Hepatocyte (in vitro differentiated cells): Measurements from ENCODE around the gene MIPOL1. TPM values are rescaled to one million over a fixed set of nuclear protein-coding genes. Genes with fewer than 3 reads are reported as not detected.
"Not testable (repeated sequence)": the region's sequence is repeated elsewhere in the genome, so short reads cannot be mapped to it uniquely, and the experiment has no call there.

Source experiments
- DNase-seq: peaks from one replicate; pipeline ENCODE4 v3.0.0-alpha.2; 2016; ENCODE audit warnings: low spot score
- H2AFZ ChIP-seq: fragments of 200-600 bp; sonication (generic); 2 replicates; pipeline ENCODE4 v1.6.0; 2016; ENCODE audit warnings: antibody characterized with exemption, mild to moderate bottlenecking
- H3K27ac ChIP-seq: fragments of 200-600 bp; sonication (generic); 2 replicates; pipeline ENCODE4 v1.5.1; 2016; ENCODE audit warnings: mild to moderate bottlenecking
- H3K27me3 ChIP-seq: fragments of 200-600 bp; sonication (generic); 2 replicates; pipeline ENCODE4 v1.6.1; 2016
- H3K36me3 ChIP-seq: fragments of 200-600 bp; sonication (generic); replicated peaks from 2 replicates; pipeline ENCODE4 v1.5.1; 2016; ENCODE audit warnings: low read depth; ENCODE audit not compliant: insufficient read depth
- H3K4me1 ChIP-seq: fragments of 200-600 bp; sonication (generic); 2 replicates; pipeline ENCODE4 v1.5.1; 2016; ENCODE audit warnings: mild to moderate bottlenecking, moderate library complexity; ENCODE audit not compliant: insufficient read depth
- H3K4me2 ChIP-seq: fragments of 200-600 bp; sonication (generic); 2 replicates; pipeline ENCODE4 v1.6.0; 2016
- H3K4me3 ChIP-seq: fragments of 200-600 bp; sonication (generic); 2 replicates; pipeline ENCODE4 v1.5.1; 2016; ENCODE audit warnings: mild to moderate bottlenecking
- H3K79me2 ChIP-seq: fragments of 200-600 bp; sonication (generic); 2 replicates; pipeline ENCODE4 v1.6.0; 2017; ENCODE audit warnings: mild to moderate bottlenecking
- H3K9me2 ChIP-seq: fragments of 200-600 bp; sonication (generic); replicated peaks from 2 replicates; pipeline ENCODE4 v1.6.0; 2017; ENCODE audit warnings: mild to moderate bottlenecking; ENCODE audit not compliant: insufficient read depth
- H3K9me3 ChIP-seq: fragments of 200-600 bp; sonication (generic); 2 replicates; pipeline ENCODE4 v1.5.1; 2016; ENCODE audit warnings: low read depth, mild to moderate bottlenecking
- H4K20me1 ChIP-seq: fragments of 200-600 bp; sonication (generic); 2 replicates; pipeline ENCODE4 v1.6.0; 2016; ENCODE audit warnings: mild to moderate bottlenecking; ENCODE audit not compliant: insufficient read depth, poor library complexity, severe bottlenecking
- EZH2 ChIP-seq: fragments of 200-600 bp; sonication (generic); IDR thresholded peaks from 2 replicates; pipeline ENCODE4 v1.6.1; 2016; ENCODE audit warnings: antibody characterized with exemption, mild to moderate bottlenecking, borderline replicate concordance
- EZH2phosphoT487 ChIP-seq: fragments of 200-600 bp; sonication (generic); IDR thresholded peaks from one replicate; pipeline ENCODE4 v1.6.1; 2018; ENCODE audit warnings: antibody characterized with exemption, mild to moderate bottlenecking, low read depth, moderate library complexity; ENCODE audit not compliant: unreplicated experiment, severe bottlenecking
- WGBS: methylation state at CpG from one replicate; pipeline ENCODE4 v1.1.6; 2016; ENCODE audit warnings: low lambda C conversion rate; ENCODE audit errors: missing lambda C conversion rate; 5-methylcytosine and 5-hydroxymethylcytosine counted together
- polyA plus RNA-seq: library from polyadenylated mRNA; unstranded; fragments of >200 nt; fragmentation: Nextera tagmentation; extraction: Ambion mirVana; gene quantifications from 2 replicates; pipeline ENCODE4 v1.2.1, GENCODE V29; 2016
- total RNA-seq: library from RNA; depleted of rRNA; stranded (reverse); fragments of >200 nt; gene quantifications from 2 replicates; pipeline ENCODE4 v1.2.3, GENCODE V29; 2014
- TF ChIP-seq, protein P1 (sequence below): fragments of 200-600 bp; sonication (generic); IDR thresholded peaks from 2 replicates; pipeline ENCODE4 v1.5.1; 2016; ENCODE audit warnings: antibody characterized with exemption, mild to moderate bottlenecking; ENCODE audit not compliant: poor library complexity

The MIPOL1 gene
- total and polyA plus RNA-seq, 2 experiments from 2014 or later = 2.6 to 16.6 TPM

DNA sequence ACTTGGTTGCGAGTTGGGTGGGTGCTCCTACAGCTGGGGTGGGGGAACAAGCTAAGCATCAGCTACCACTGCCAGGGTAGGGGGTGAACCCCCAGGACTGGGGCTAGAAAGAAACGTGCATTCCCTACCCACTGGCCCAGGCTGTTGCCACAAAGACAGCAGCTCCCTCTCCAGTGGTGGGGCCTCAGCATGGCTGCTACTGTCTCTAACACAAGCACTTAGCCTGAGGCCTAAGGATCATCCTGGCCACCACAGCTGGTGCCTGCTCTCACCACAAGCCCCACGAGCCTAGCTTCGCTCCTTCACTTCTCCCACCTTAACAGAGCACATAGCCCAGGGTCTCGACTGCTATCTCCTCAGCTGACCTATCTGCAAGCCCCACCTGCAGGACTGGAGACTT is 44.3 kb upstream of the MIPOL1 start:
- WGBS = 92% methylated on average over 5 of the region's 5 CpGs
- H3K27ac ChIP-seq = no peak overlapping the region
- H3K4me3 ChIP-seq = no peak overlapping the region
- H3K4me2 ChIP-seq = no peak overlapping the region
- no peaks in the 10 kb centered on the region for H3K9me2 ChIP-seq
- no peaks in the 10 kb centered on the region for H3K27me3 ChIP-seq
- H3K79me2 ChIP-seq = no peaks in the 10 kb centered on the region
- TF ChIP-seq EZH2phosphoT487 = no peak
- DNase-seq = no peak
- H3K4me1 ChIP-seq = no peaks in the 10 kb centered on the region
- H3K36me3 ChIP-seq = no peaks in the 10 kb centered on the region
- no peaks in the 10 kb centered on the region for H4K20me1 ChIP-seq
- H3K9me3 ChIP-seq = no peaks in the 10 kb centered on the region
- no peak overlapping the region for H2AFZ ChIP-seq

DNA sequence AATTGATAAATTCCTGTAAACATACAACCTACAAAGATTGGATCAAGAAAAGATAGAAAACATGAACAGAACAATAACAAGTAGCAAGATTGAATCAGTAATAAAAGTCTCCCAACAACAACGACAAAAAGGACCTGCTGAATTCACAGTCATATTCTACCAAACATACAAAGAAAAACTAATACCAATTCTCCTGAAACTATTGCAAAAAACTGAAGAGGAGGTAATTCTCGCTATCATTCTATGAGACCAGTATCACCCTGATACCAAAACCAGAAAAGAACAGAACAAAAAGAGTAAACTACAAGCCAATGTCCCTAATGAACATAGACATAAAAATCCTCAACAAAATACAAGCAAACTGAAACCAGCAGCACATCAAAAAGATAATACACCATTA is 39.8 kb upstream of the MIPOL1 start:
- no peaks in the 10 kb centered on the region for H4K20me1 ChIP-seq
- no peaks in the 10 kb centered on the region for H3K36me3 ChIP-seq
- H3K79me2 ChIP-seq = no peaks in the 10 kb centered on the region
- no peak for DNase-seq
- H3K4me2 ChIP-seq = no peak overlapping the region
- no peak overlapping the region for H3K4me3 ChIP-seq
- no peaks in the 10 kb centered on the region for H3K9me2 ChIP-seq
- WGBS = 94% methylated on average over 2 of the region's 2 CpGs
- H2AFZ ChIP-seq = no peak overlapping the region
- no peak overlapping the region for H3K27ac ChIP-seq
- H3K9me3 ChIP-seq = no peaks in the 10 kb centered on the region
- TF ChIP-seq EZH2phosphoT487 (no peak), EZH2 (no peak)
- TF ChIP-seq, protein P1, sequence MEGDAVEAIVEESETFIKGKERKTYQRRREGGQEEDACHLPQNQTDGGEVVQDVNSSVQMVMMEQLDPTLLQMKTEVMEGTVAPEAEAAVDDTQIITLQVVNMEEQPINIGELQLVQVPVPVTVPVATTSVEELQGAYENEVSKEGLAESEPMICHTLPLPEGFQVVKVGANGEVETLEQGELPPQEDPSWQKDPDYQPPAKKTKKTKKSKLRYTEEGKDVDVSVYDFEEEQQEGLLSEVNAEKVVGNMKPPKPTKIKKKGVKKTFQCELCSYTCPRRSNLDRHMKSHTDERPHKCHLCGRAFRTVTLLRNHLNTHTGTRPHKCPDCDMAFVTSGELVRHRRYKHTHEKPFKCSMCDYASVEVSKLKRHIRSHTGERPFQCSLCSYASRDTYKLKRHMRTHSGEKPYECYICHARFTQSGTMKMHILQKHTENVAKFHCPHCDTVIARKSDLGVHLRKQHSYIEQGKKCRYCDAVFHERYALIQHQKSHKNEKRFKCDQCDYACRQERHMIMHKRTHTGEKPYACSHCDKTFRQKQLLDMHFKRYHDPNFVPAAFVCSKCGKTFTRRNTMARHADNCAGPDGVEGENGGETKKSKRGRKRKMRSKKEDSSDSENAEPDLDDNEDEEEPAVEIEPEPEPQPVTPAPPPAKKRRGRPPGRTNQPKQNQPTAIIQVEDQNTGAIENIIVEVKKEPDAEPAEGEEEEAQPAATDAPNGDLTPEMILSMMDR = no peak
- no peaks in the 10 kb centered on the region for H3K4me1 ChIP-seq
- H3K27me3 ChIP-seq = no peaks in the 10 kb centered on the region

DNA sequence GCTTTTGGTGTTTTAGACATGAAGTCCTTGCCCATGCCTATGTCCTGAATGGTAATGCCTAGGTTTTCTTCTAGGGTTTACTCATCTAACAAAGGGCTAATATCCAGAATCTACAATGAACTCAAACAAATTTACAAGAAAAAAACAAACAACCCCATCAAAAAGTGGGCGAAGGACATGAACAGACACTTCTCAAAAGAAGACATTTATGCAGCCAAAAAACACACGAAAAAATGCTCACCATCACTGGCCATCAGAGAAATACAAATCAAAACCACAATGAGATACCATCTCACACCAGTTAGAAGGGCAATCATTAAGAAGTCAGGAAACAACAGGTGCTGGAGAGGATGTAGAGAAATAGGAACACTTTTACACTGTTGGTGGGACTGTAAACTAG is 35.4 kb upstream of the MIPOL1 start:
- H3K27me3 ChIP-seq, H3K79me2 ChIP-seq, H3K9me3 ChIP-seq, H3K27ac ChIP-seq, H3K4me3 ChIP-seq, H2AFZ ChIP-seq, H3K4me1 ChIP-seq, H3K4me2 ChIP-seq, H3K9me2 ChIP-seq, H3K36me3 ChIP-seq, H4K20me1 ChIP-seq, DNase-seq: not testable (repeated sequence)
- WGBS = 85% methylated on average over 2 of the region's 2 CpGs

DNA sequence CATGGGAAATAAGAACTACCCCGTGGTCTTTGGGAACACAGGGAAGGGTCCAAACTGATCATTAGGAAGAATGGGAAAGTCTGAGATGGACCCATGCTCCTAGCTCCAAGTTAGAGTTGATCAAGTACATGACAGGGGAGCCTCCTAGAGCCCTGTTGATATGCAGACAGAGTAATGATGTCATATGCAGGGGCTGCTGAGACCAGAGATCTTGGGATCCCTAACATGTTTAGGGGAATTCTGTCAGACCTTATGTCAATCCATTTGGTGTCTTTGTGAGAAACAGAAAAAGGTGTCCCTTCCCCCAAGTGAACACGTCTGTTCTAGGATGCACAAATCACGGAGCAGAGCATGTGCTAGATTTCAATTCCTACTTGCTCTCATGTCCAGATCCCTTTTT is 31.9 kb upstream of the MIPOL1 start:
- no peaks in the 10 kb centered on the region for H3K4me1 ChIP-seq
- no peak overlapping the region for H3K4me2 ChIP-seq
- H3K27me3 ChIP-seq = no peaks in the 10 kb centered on the region
- H3K9me2 ChIP-seq = no peaks in the 10 kb centered on the region
- no peaks in the 10 kb centered on the region for H4K20me1 ChIP-seq
- H2AFZ ChIP-seq = no peak overlapping the region
- no peaks in the 10 kb centered on the region for H3K79me2 ChIP-seq
- H3K4me3 ChIP-seq = no peak overlapping the region
- TF ChIP-seq, protein P1 = no peak
- WGBS = 81% methylated on average over 3 of the region's 3 CpGs
- no peak overlapping the region for H3K27ac ChIP-seq
- no peak for DNase-seq
- H3K9me3 ChIP-seq = no peaks in the 10 kb centered on the region
- no peaks in the 10 kb centered on the region for H3K36me3 ChIP-seq
